Fibroblast of skin of left quadriceps (primary cell): Measurements from ENCODE around the gene DENND2D.
"Not testable (repeated sequence)": the region's sequence is repeated elsewhere in the genome, so short reads cannot be mapped to it uniquely, and the experiment has no call there.

Experiments used
- DNase-seq, 2 experiments: peaks; one replicate each; pipeline ENCODE4 v3.0.0-alpha.2; 2013; ENCODE audit warnings: low read depth in 2 of 2

Gene DENND2D

GRCh38 chr1:111221633-111222291 lies 21.3 kb upstream of the DENND2D start:
- no peak for DNase-seq

- no peak for DNase-seq
Observed at GRCh38 chr1:111221276-111221632, 20.8 kb upstream of the DENND2D start.

- no peak for DNase-seq
Observed at GRCh38 chr1:111220302-111220890, 19.9 kb upstream of the DENND2D start.

GRCh38 chr1:111219557-111220286 lies 19.3 kb upstream of the DENND2D start:
- DNase-seq = no peak

GRCh38 chr1:111218701-111219556 lies 18.5 kb upstream of the DENND2D start:
- no peak for DNase-seq

GRCh38 chr1:111217183-111217910 lies 16.9 kb upstream of the DENND2D start:
- DNase-seq = no peak

- no peak for DNase-seq
Observed at GRCh38 chr1:111216751-111217150, 16.3 kb upstream of the DENND2D start.

- DNase-seq = not testable (repeated sequence)
Observed at GRCh38 chr1:111215285-111215684, 14.8 kb upstream of the DENND2D start.

- no peak for DNase-seq
Observed at GRCh38 chr1:111214884-111215283, 14.4 kb upstream of the DENND2D start.

- DNase-seq = no peak
Observed at GRCh38 chr1:111214074-111214801, 13.8 kb upstream of the DENND2D start.

GRCh38 chr1:111213412-111213811 lies 13.0 kb upstream of the DENND2D start:
- DNase-seq = no peak

- DNase-seq = no peak
Observed at GRCh38 chr1:111212634-111213335, 12.3 kb upstream of the DENND2D start.

GRCh38 chr1:111211921-111212320 lies 11.5 kb upstream of the DENND2D start:
- no peak for DNase-seq

- DNase-seq = no peak
Observed at GRCh38 chr1:111209622-111210021, 9.2 kb upstream of the DENND2D start.

- DNase-seq = no peak
Observed at GRCh38 chr1:111208921-111209320, 8.5 kb upstream of the DENND2D start.

GRCh38 chr1:111205714-111206050 lies 5.2 kb upstream of the DENND2D start:
- no peak for DNase-seq

GRCh38 chr1:111204983-111205713 lies 4.7 kb upstream of the DENND2D start:
- DNase-seq = no peak

- DNase-seq = no peak
Observed at GRCh38 chr1:111204201-111204982, 3.9 kb upstream of the DENND2D start.

- no peak for DNase-seq
Observed at GRCh38 chr1:111203681-111204200, 3.3 kb upstream of the DENND2D start.
